GM19240 (cell line): ENCODE measurements around the gene RPL31.

Source experiments
- DNase-seq: peaks from one replicate; pipeline ENCODE4 v3.0.0; 2011; ENCODE audit warnings: low spot score; ENCODE audit not compliant: insufficient read length

Gene RPL31

DNA sequence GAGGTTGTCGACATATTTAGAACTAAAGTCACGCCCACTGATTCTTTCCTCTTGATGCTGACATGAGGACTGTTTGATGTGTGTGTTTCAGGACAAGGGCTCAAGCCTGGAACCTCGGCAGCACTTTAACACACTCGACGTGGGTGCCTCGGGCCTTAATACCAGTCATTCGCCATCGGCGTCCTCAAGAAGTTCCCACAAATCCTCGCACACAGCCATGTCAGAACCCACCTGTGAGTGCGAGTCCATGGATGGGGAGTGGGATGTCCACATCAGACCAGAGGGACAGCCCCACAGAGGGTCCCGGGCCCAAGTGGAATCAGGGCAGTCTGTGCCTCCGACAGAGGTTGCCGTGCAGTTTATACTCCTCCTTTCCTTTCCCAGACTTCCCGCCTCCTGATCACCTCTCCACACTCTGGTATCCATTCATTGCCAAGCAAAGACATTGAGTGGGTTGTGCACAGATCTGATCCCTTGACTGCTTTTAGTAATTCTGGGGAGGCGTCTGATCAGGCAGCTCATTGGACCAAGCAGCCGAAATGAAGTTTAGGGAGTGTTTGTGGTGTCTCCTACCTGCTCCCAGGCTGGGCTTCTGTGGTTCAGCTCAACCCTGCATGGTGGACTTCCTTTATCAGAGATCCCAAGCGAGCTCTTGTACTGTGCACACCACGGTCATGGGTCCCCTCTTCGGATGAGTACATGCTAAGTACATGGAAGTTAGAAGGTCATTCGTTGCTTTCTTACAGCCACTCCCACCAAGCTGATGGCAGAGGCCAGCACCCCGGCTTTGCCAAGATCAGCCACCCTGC is 27.2 kb upstream of the RPL31 start:
- no peak for DNase-seq

DNA sequence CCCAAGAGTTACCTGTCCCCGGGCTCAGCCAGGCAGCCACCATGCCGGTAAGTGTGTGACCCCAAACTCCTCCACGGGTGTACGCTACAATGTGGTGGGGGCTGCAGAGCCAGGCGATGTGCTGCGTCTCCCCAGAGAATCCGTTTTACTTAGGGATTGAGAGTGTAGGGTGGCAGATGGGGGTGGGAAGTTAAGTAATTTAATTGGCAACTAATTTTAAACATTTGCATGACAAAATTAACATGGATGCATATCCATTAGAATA is 26.6 kb upstream of the RPL31 start:
- no peak for DNase-seq

DNA sequence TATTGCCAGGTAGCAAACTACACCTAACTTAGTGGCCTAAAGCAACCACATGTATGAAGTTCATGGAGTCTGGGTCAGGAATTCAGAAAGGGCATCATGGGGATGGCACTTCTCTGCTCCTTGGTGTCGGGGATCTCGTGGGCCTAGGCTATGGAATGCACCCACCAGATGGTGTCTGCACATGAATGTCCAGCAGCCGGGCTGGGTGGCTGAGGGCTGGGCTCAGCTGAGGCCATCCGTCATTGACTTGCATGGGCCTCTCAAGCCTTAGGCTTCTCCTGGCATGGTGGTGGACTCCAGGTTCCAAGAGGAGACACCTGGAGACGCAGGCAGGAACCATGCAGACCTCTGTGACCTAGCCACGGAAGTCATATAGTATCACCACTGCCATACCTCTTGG is 26.0 kb upstream of the RPL31 start:
- DNase-seq, result no peak

DNA sequence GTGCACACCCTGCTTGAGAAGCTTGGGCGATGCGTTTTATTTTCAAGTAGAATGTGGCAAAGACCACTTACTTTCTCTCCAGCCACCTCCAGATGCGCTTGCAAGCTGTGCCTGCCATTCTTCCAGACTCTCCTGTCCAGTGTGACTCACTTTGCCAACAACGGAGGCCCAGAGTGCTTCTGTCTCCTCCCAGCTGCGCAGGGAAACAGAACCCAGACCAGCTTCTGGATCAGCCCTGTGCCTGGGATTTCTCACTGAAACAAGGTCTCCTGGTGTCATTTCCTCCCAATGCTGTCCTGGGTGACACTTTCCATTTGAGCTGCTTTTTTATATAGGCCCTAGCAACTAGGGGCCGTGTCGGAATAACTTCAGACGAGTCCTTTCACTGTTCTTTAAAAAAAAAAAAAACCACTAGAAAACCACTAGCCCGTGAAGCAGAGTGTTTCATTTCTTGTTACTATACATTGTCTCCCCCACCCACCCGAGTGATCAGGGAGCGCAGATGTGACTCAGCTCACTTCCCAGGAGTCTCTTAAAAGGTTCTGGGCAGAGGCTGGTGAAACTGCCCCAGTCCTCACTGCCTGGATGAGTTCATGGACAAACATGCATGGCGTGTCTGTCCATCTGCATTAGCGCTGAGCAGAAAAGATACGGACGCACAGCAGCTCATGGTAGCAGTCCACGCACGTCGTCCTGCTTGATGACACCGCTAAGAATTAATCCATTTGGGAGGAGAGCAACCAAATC is 25.3 kb upstream of the RPL31 start:
- DNase-seq, result peak; percentile 39

DNA sequence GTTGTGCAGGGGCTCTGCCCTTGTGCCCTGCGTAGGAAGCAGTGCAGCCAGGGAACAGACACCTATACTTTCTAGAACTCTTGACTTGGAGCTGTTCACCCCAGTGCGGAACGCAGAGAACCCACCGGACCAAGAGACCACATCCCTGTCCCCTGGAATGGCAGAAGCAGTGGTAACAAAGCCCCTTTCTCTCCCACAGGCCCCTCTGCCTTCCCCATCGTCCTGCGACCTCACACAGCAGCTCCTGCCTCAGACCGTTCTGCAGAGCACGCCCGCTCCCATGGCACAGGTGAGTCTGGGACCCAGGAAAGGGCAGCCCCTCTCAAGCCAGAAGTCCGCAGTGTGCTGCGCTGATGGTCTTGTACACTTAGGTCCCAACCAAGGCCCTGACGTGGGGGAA is 24.6 kb upstream of the RPL31 start:
- no peak for DNase-seq

DNA sequence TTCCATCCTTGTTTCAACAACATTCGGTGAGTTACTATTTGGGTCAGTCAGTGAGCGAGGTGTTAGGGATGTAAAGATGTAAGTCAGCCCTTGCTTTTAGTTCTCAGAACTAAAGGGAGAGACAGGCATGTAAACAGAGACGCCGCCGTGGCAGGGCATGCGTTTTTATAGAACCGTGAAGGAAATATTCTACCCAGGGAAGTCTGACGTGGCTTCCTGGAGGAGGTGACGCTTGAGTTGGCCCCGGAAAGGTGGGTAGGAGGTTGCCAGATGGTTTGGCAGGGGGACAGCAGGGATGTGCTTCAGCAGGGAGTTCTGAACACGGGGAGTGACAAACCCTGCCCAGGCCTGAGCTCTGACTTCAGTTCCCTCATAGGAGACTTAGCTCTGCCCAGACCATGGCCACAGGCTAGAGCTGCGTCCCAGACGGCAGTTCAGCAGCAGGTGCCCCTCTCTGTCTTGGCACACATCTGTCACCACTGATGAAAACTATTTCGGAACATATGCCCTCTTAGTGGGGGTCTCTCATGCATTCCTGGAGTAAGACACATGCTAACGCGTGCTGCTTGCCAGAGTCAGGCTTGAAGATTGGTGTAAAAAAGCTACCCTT is 23.4 kb upstream of the RPL31 start:
- DNase-seq, result no peak

DNA sequence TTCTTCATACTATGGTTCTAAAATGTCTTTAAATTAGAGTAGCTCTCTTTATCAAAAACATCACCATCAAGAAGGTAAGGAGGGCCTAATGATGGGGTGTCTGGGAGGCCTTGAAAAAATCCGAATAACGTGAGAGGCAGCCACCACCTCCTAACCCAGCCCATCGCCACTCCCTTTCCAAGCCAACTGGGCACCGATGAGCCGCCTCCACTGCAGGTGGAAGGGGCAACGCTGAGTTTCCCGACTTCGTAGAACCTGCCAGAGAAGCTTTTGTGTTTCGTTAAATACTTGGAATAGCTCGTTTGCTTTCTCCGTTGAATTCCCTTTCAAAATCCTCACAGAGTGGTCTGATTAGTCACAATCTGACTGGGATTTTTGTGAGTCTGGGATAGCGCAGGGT is 22.0 kb upstream of the RPL31 start:
- no peak for DNase-seq

DNA sequence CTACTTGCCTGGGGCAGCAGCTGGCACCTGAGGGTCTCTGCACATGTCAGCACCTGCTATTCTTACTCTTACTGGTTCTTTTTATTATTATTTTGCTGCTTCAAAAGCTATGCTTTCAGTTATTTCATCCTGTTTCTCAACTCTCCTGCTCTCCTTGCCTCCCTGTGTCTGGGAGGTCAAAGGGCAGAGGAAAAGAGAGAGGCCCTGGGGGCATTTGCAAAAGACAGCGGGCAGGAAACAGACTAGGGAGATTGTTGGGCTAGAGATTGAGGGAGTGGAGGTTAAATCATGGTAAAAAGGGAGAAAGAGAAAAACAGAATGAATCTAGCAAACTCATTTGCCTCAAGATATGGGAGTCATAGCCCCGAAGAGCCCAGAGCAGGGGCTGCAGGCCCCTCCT is 21.1 kb upstream of the RPL31 start:
- DNase-seq, result no peak

DNA sequence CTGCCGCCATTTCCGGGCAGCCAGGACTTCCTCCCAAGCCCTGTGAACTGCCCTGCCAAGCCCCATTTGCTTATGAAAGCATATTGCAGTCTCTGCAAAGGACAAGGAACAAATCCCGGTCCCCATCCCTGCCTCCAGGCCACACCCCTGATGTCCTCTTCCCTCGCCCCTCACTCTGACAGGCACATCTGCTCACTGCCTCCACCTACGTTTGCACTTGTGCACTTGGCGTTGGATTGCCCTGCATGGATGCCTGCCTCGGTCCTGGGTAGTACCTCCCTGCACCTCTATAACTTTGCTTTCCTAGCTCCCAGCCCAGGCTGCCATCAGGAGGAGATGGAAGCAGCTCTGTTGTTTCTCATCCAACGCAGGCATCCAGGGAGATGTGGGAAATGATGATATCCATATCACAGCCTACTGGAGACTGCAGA is 19.6 kb upstream of the RPL31 start:
- no peak for DNase-seq

DNA sequence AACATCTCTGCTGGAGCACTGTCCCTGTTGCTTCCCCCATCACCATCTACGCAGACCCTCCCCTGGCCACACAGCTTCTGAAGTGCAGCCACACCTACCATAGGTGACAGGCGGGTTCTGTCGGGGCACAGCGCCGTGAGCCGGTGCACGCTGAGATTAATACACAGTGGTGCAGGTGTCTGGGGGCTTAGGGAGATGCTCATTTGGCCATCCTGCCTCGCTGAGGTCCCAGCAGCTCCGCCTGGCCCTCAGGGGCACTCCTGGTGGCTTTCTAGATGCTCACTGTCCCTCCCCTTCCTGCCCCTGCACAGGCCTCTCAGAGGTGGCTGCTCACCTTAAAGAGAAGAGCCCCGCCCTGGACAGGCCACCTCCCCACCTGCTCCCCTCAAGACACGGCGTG is 18.9 kb upstream of the RPL31 start:
- DNase-seq, result no peak

DNA sequence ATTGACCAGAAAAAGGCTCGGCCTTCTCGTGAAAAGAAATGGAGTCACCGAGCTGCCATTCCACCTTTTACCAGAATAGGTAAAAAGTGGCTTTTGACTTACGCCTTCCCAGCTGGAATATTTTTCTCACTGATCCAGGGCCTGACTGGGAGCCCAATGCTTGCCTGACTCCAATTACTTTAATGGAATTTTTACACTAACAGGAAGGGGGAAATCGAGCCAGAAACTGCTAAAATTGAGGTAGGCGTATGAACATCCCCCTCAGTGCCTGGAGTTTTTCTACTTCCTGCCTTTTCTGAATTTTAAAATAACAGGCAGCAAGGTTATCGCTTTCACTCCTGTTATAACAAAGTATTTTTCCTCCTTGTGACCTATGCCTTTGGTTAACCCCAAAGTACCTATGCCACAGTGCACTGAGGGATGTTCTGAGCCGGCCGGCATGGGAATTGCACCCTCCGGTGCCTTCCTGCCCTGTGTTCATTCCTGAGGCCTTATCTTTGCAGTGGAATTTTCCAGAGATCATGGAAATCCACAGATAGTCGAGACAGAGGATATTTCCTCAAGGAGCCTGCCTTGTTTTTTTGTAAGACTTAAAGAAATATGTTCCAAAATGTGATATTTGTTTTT is 18.3 kb upstream of the RPL31 start:
- DNase-seq, result no peak

DNA sequence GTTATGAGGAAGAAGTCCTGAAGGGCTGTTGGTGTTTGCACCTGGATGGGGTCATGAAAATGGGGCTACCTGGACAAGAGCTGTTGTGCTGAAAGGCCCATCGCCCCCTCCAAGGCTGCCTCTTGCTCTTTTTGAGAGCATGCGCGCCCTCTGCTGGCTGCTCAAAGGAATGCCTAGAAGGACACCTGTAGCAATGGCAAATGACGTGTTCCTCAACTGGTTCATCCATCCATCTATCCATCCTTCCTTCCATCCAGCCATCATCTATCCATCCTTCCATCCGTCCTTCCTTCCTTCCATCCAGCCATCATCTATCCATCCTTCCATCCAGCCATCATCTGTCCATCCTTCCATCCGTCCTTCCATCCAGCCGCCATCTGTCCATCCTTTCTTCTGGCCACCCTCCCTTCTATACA is 17.2 kb upstream of the RPL31 start:
- peak; percentile 66 for DNase-seq

DNA sequence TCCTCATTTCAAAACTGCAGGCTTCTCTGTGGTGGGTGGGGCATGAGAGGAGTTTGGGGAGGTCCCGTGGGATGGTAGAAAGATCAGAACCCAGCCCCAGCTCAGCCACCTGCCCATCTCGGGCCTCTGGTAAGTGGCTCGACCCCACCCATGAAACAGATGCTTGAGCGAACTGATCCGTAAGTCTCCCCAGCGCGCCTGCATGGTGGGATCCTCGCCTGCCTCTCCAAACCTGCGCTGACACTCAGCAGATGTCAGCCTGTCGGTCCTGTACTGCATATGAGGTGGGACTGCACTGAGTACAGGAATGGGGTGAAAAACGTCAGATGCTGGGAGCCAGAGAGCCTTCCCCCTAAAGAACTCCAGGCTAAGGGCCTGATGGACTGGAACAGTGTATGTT is 15.9 kb upstream of the RPL31 start:
- no peak for DNase-seq

DNA sequence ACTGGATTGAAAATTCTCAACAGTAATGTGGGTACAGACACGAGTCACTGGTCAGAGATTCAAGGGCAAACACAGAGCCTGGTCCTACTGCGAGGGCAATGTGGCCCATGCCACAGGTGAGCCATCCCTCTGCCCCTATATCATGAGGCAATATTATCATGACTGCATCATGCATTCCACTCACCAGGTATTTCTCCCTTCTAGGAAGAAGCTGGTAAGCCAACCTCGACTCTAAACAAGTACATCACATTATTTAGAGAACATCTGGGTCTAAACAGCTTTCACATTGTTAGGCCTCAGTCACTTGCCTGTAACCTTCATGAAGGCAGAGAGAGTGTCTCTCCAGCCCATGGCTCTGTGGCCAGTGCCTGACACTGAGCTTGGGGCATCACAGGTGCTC is 14.6 kb upstream of the RPL31 start:
- DNase-seq, result no peak

DNA sequence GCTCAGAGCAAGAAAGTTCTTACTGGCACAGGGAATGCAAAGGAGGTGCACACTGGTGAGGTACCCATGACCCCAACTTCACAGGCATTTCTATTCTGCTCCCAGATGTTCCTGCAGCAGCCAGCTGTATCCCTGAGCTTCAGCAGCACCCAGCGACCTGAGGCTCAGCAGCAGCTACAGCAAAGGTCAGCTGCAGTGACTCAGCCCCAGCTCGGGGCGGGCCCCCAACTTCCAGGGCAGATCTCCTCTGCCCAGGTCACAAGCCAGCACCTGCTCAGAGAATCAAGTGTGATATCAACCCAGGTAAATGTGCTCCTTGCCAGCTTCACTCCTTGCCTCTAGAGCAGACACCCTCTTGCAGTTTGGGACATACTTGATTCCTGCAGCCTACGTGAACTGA is 14.1 kb upstream of the RPL31 start:
- DNase-seq, result no peak

DNA sequence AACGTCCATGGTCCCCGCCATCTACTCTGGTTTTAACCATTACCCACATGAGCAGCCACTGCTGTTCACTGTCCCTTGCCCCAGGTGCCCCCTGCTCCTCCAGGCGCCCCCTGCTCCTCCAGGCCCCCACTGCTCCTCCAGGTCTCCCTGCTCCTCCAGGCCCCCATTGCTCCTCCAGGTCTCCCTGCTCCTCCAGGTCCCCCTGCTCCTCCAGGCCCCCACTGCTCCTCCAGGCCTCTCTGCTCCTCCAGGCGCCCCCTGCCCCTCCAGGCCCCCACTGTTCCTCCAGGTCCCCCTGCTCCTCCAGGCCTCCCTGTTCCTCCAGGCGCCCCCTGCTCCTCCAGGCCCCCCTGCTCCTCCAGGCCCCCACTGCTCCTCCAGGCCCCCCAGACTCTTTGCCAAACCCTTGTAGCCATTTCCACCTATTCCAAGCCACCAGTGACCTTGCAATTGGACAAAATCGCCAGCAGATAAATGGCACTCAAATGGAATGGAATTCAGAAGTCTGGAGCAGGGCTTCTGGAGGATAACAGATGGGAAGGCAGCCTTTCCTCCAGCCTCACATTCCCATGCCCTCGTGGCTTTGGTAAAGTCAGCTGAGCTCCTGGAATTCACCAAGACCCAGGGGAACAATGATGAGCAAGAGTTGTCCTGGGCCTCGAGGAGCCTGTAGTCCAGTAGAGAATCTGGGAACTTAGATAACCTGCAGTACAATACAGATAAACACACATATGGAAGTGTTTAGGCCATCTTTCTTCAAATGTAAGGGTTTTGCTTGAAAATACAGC is 13.3 kb upstream of the RPL31 start:
- DNase-seq, result no peak

DNA sequence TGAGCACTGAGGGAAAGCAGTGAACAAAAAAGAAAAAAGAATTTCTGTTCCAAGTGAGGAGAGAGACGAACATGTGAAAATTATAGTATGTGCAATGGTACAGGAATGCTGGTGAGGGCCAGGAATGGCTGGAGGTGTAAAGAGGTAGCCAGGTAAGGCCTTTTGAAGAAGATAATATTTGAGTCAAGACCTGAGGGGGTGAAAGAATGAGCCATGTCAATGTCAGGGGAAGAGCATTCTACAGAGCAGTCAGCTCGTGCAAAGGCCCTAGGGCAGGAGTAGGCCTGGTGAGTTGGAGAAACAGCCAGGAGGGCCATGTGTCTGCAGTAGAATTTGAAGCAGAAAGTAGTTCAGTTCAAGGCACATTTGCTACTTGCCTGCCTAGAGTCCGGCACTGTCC is 12.4 kb upstream of the RPL31 start:
- DNase-seq, result no peak

DNA sequence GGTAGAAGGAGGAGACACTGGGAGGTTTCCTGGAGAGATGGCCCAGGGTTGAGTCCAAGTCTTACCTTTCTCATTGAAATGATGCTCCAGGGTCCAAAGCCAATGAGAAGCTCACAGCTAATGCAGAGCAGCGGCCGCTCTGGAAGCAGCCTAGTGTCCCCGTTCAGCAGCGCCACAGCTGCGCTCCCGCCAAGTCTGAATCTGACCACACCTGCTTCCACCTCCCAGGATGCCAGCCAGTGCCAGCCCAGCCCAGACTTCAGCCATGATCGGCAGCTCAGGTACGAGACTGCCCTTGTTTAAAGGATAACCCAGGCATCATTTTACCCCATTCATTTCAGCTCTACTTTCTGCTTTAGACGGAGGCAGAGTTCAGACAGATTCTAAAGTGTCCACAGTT is 11.9 kb upstream of the RPL31 start:
- no peak for DNase-seq

DNA sequence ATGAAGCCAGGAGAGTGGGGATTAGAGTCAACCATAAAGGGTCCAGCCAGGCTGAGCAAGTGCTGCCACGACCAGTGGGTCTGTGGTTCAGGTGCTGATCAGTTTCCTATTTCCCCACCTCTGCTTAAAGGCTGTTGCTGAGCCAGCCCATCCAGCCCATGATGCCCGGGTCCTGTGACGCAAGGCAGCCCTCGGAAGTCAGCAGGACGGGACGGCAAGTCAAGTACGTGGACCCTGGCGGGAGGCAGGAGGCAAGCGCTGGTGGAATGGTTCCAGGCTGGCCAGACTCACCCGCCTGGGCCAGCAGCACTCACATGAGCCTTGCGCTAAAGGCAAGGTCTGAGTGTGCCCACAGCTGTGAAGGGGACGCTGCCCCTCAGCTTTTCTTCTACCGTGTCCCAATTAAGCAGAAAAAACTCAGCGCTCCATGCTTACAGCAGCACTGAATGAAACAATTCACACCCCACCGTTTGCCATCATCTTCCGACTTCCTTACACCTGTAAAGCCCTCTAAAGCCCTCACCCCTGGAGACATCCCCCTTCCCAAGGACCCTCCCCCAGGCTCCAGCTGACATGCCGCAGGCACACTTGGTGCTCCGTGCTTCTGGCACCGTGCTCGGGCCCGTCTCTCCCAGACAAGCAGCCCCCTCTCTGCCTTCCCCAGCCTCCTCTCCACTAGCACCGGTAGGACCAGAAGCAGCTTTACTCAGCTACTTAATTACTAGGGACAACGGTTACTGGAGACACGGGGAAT is 11.3 kb upstream of the RPL31 start:
- no peak for DNase-seq

DNA sequence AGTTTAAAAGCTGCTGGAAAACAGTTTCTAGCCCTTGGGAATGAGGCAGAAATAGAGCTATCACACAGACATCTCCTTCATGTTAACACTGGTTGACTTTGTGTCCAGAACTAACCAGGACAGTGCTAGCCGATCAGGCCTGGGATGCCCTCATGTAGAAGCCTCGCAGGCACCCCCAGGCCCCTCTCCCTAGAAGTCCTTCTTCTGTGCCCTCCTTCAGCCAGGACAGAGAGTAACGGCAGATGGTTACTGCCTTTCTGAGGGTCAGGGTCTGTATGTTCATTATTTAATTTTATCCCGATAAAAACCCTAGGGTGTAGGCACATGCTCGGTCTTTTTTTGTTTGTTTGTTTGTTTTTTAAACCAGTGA is 10.7 kb upstream of the RPL31 start:
- DNase-seq, result no peak

DNA sequence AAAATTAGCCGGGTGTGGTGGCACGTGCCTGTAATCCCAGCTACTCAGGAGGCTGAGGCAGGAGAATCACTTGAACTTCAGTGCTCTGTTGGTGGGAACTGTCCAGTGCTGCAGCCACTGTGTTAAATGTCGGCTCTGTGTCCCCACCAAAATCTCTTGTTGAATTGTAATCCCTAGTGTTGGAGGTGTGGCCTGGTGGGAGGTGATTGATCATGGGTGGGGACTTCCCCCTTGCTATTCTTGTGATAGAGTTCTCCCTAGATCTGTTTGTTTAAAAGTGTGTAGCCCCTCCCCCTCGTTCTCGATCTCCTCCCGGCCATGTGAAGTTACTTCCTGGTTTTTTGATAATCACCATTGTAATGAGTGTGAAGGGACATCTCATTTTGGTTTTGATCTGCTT is 9.8 kb upstream of the RPL31 start:
- DNase-seq, result no peak
